ENCODE results near the gene HIPK1.

DNA sequence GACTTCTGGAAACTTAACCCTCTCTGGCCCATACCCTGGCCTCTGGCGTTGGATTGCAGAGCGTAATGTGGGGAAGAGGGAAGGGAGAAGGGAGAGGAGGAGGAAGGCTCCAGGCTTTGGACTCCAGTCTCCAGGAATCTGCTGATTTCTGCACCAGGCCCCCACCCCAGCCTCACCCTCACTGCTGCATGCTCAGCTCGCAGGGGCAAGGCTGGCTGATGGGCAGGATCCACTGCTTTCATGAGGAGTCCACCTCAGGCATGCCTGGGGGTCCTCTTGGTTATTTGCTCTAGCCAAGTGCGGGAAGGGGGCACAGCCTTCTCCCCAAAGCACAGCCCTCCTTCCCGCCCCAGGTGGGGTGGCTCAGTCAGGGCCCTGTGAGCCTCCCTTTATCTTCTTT lies 53.8 kb downstream of the HIPK1 start:
- TF ChIP-seq SRF (IDR thresholded peaks at IDR 0.05; ENCODE audit: low read depth): no peak
- TF ChIP-seq CTCF (IDR thresholded peaks at IDR 0.05 in 2 of 3, conservative IDR thresholded peaks at IDR 0.05 in 1 of 3; ENCODE audit: borderline replicate concordance in 1 of 3, insufficient read depth in 1 of 3, low read depth in 2 of 3, low read length in 2 of 3): no peak
- TF ChIP-seq REST (IDR thresholded peaks at IDR 0.05; ENCODE audit: low read depth): no peak
- no peak for TF ChIP-seq EZH2phosphoT487 (IDR thresholded peaks at IDR 0.05; ENCODE audit: borderline replicate concordance)
- no peak for TF ChIP-seq POLR2A (IDR thresholded peaks at IDR 0.05; ENCODE audit: borderline replicate concordance, extremely low read depth, insufficient read depth, insufficient read length)
- no peak for TF ChIP-seq YY1 (IDR thresholded peaks at IDR 0.05; ENCODE audit: extremely low read depth, insufficient replicate concordance, low read depth, low read length)
- TF ChIP-seq CEBPB (IDR thresholded peaks at IDR 0.05; ENCODE audit: low read depth): no peak
- TF ChIP-seq, protein P1, sequence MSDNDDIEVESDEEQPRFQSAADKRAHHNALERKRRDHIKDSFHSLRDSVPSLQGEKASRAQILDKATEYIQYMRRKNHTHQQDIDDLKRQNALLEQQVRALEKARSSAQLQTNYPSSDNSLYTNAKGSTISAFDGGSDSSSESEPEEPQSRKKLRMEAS (IDR thresholded peaks at IDR 0.05): no peak
- no peak for TF ChIP-seq ZNF274 (IDR thresholded peaks at IDR 0.05; ENCODE audit: low read depth, low read length)
- TF ChIP-seq TCF7L2 (IDR thresholded peaks at IDR 0.05; ENCODE audit: borderline replicate concordance, extremely low read depth, insufficient read depth, insufficient read length): no peak
- TF ChIP-seq SIN3A (IDR thresholded peaks at IDR 0.05; ENCODE audit: low read depth): no peak
- no peak for TF ChIP-seq EZH2 (IDR thresholded peaks at IDR 0.05)
